Measurements from ENCODE around the gene PCSK4. TPM values are rescaled to one million over a fixed set of nuclear protein-coding genes. Genes with fewer than 3 reads are reported as not detected.

PCSK4 gene
- total and polyA plus RNA-seq, 12 donors = 0.38 to 3.9 (median 1.4) TPM

GRCh38 chr19:1510442-1510806 is 20.3 kb upstream of the PCSK4 start:
- WGBS, 2 donors = 48 to 52% methylated on average over 25 of the region's 25 CpGs
- ATAC-seq (no peak), DNase-seq (no peak)
- intact Hi-C loops (cut with DNase I) = loop anchor here in 4 of 10 donors (5.0 to 10.0 kb wide), 3 partner anchors 46 to 233 kb away; partner anchors contain the start of gene FAM174C (in 1 of the 4)
- H3K36me3 ChIP-seq = peaks cover 0 to 9% (median 0%) of the 10 kb centered on the region in 9 donors
- H3K4me1 ChIP-seq = peaks cover 7 to 64% (median 26%) of the 10 kb centered on the region in 9 donors
- H3K4me3 ChIP-seq = no peak overlapping the region
- H3K9me3 ChIP-seq = peaks cover 0 to 6% (median 0%) of the 10 kb centered on the region in 11 donors
- H3K27ac ChIP-seq = peak overlapping the region in 3 of 10 donors; percentile 28 to 72 (median 40)
- TF ChIP-seq CTCF (IDR thresholded peaks at IDR 0.05) = no peak
- H3K27me3 ChIP-seq = peaks cover 0 to 57% (median 14%) of the 10 kb centered on the region in 7 donors

- no peak for ATAC-seq
- peak overlapping the region in 3 of 10 donors; percentile 28 to 72 (median 40) for H3K27ac ChIP-seq
- peaks cover 7 to 64% (median 26%) of the 10 kb centered on the region in 9 donors for H3K4me1 ChIP-seq
- DNase-seq = no peak
- 51 to 65% methylated on average over 11 of the region's 11 CpGs for WGBS, 2 donors
- no peak overlapping the region for H3K4me3 ChIP-seq
- no peak for TF ChIP-seq CTCF (IDR thresholded peaks at IDR 0.05)
- peaks cover 0 to 13% (median 0%) of the 10 kb centered on the region in 9 donors for H3K36me3 ChIP-seq
- intact Hi-C loops (cut with DNase I) = loop anchor here in 5 of 10 donors (5.0 to 10.0 kb wide), 4 partner anchors 45 to 235 kb away; partner anchors contain the start of gene FAM174C (in 2 of the 5)
- H3K27me3 ChIP-seq = peaks cover 0 to 51% (median 14%) of the 10 kb centered on the region in 7 donors
- peaks cover 0 to 6% (median 0%) of the 10 kb centered on the region in 11 donors for H3K9me3 ChIP-seq
Measured at GRCh38 chr19:1509602-1510441, 19.7 kb upstream of the PCSK4 start.

DNA sequence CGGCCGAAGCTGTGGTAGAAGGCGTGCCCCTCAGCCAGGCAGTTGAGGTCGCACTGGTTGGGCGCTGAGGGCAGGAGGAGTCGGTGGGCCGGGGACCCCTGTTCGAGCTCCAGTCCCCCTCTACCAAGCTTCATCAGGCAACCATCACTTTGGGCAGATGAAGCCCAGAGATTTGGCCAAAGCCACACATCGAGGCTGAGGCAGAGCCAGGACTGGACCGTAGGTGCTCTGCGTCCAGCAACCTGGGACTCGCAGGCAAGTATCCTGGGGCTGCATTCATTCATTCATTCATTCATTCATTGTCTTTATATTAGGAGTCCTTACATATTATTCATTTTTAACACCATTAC is 18.3 kb upstream of the PCSK4 start:
- no peak for ATAC-seq
- no peak for TF ChIP-seq CTCF (IDR thresholded peaks at IDR 0.05)
- H3K27me3 ChIP-seq = peaks cover 0 to 48% (median 12%) of the 10 kb centered on the region in 7 donors
- DNase-seq = no peak
- H3K4me3 ChIP-seq = peak overlapping the region in 8 of 10 donors; percentile 33 to 52 (median 44)
- WGBS, 2 donors = 35 to 36% methylated on average over 12 of the region's 12 CpGs
- peaks cover 7 to 61% (median 26%) of the 10 kb centered on the region in 9 donors for H3K4me1 ChIP-seq
- intact Hi-C loops (cut with DNase I) = loop anchor here in 1 of 10 donors (10.0 kb wide), 1 partner anchor 234 kb away; the partner anchor contains the start of gene FAM174C
- H3K27ac ChIP-seq = peak overlapping the region in 6 of 10 donors; percentile 72 to 88 (median 80)
- peaks cover 0 to 6% (median 0%) of the 10 kb centered on the region in 11 donors for H3K9me3 ChIP-seq
- peaks cover 0 to 13% (median 0%) of the 10 kb centered on the region in 9 donors for H3K36me3 ChIP-seq

DNA sequence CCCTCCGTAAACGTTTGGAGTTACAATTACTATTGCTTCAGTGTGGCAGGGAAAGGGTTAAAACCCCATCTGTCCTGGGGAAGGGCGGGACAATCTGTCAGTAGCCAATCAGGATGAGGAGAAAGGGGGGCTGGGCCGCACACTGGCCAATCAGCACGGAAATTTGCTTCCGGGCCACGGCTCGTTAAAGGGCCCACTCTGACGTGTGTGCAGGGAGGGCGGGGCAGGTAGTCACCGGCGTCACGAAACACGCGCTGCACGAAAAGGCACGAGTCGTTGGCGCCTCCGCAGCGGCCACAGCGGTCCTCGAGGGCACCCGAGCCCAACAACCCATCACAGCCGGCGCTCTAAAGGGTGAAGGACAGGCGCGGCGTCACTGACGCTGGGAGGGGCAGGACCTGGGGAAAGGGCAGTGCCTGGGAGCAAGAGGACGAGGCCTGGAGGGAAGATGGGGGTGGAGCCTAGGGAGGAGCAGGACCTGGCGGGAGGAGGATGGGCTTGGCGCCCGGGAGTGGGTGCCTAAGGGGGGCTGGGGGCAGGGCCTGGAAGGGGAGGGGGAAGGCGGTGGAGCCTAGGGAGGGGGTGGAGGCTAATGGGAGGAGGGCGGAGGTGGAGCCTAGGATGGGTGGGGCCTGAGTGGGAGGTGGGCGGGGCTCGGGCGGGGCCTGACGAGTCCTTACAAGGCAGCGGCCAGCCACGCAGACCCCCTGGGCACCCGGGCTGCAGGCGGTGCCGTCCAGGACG is 17.8 kb upstream of the PCSK4 start:
- peaks cover 0 to 6% (median 0%) of the 10 kb centered on the region in 11 donors for H3K9me3 ChIP-seq
- peak overlapping the region; percentile 69 to 88 (median 76) for H3K27ac ChIP-seq
- intact Hi-C loops (cut with DNase I) = loop anchor here in 2 of 10 donors (2.0 to 10.0 kb wide), 2 partner anchors 17 to 233 kb away; partner anchors contain the start of genes FAM174C (in 1 of the 2), PCSK4 (in 1 of the 2) and REEP6 (in 1 of the 2)
- peaks cover 4 to 62% (median 28%) of the 10 kb centered on the region in 9 donors for H3K4me1 ChIP-seq
- DNase-seq = peak; percentile 88 to 95
- peaks cover 0 to 49% (median 13%) of the 10 kb centered on the region in 7 donors for H3K27me3 ChIP-seq
- peaks cover 0 to 13% (median 0%) of the 10 kb centered on the region in 9 donors for H3K36me3 ChIP-seq
- H3K4me3 ChIP-seq = peak overlapping the region in 9 of 10 donors; percentile 22 to 52 (median 42)
- ATAC-seq = peak; percentile 84 to 96 (median 91)
- WGBS, 2 donors = 1% methylated on average over 41 to 46 of the region's 46 CpGs
- TF ChIP-seq CTCF (IDR thresholded peaks at IDR 0.05) = no peak
